ENCODE data around the gene CCDC57. TPM values are rescaled to one million over a fixed set of nuclear protein-coding genes. Genes with fewer than 3 reads are reported as not detected.

The CCDC57 gene
- total and polyA plus RNA-seq, 9 of the 15 experiments (the other 6 are each of a cell fraction or from before 2014, with no cell fraction given) = 0.83 to 36.2 (median 13.6) TPM

GRCh38 chr17:82153745-82154375 lies 58.8 kb downstream of the CCDC57 start (continued):
- no peak for TF ChIP-seq E2F8 (IDR thresholded peaks at IDR 0.05; ENCODE audit: low read depth, partially characterized antibody)
- no peak for TF ChIP-seq TBP (optimal IDR thresholded peaks at IDR 0.05; ENCODE audit: low read depth, low read length)
- no peak for TF ChIP-seq ZNF395 (CRISPR knock-in tag; IDR thresholded peaks at IDR 0.05)
- no peak for TF ChIP-seq RHOXF2B (CRISPR knock-in tag; conservative IDR thresholded peaks at IDR 0.05)
- no peak for TF ChIP-seq EP300 (IDR thresholded peaks at IDR 0.05; ENCODE audit: low read length)
- TF ChIP-seq NFE2L1 (tag; IDR thresholded peaks at IDR 0.05; ENCODE audit: borderline replicate concordance, low read depth) = no peak
- no peak for TF ChIP-seq NR2C1 (IDR thresholded peaks at IDR 0.05)
- no peak for TF ChIP-seq NR2C1 (tag; IDR thresholded peaks at IDR 0.05)
- peak in 1 of 3 experiments; percentile 45; a peak in 1 of 6 replicates for TF ChIP-seq ZBTB11 (CRISPR knock-in tag; IDR thresholded peaks at IDR 0.05)
- no peak for TF ChIP-seq RBM25 (IDR thresholded peaks at IDR 0.05; ENCODE audit: low read depth, low read length, severe bottlenecking)
- no peak for TF ChIP-seq MAFF (IDR thresholded peaks at IDR 0.05; ENCODE audit: low read length)
- TF ChIP-seq ZBTB17 (CRISPR knock-in tag; IDR thresholded peaks at IDR 0.05) = 0 out of 2 replicates have a peak, but pooled peaks have one; percentile 41
- TF ChIP-seq, protein P1, sequence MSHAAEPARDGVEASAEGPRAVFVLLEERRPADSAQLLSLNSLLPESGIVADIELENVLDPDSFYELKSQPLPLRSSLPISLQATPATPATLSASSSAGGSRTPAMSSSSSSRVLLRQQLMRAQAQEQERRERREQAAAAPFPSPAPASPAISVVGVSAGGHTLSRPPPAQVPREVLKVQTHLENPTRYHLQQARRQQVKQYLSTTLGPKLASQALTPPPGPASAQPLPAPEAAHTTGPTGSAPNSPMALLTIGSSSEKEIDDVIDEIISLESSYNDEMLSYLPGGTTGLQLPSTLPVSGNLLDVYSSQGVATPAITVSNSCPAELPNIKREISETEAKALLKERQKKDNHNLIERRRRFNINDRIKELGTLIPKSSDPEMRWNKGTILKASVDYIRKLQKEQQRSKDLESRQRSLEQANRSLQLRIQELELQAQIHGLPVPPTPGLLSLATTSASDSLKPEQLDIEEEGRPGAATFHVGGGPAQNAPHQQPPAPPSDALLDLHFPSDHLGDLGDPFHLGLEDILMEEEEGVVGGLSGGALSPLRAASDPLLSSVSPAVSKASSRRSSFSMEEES (CRISPR knock-in tag; IDR thresholded peaks at IDR 0.05) = no peak
- TF ChIP-seq CXXC5 (CRISPR knock-in tag; IDR thresholded peaks at IDR 0.05) = peak; percentile 31
- TF ChIP-seq NBN (IDR thresholded peaks at IDR 0.05; ENCODE audit: low read depth) = no peak
- TF ChIP-seq ZNF239 (CRISPR knock-in tag; IDR thresholded peaks at IDR 0.05) = no peak
- TF ChIP-seq ZNF212 (CRISPR knock-in tag; IDR thresholded peaks at IDR 0.05) = no peak
- no peak for TF ChIP-seq ZNF436 (CRISPR knock-in tag; IDR thresholded peaks at IDR 0.05)
